Measurements from ENCODE around the gene SCMH1.

SCMH1 gene

DNA sequence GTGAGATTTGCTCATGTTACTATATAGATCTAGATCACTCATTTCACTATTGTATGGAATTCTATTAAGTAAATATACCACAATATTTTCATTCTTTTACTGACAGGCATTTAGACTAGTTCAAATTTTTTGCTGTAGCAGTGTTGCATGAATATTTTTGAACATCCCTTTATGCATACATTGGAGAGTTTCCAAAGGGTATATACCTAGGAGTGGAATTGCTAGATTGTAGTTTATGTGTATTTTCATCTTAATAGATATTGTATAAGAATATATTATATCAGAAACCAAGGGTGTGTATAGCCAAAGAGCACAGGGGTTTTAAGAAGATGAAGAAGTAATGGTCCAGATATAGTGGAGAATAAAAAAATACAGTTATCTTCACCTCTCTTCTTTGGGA lies 6.2 kb downstream of the SCMH1 start:
- no peak overlapping the region for H3K9ac ChIP-seq (ENCODE audit: low read length)
- H3K27ac ChIP-seq (ENCODE audit: low read depth, low read length) = no peak overlapping the region
- peaks cover 13% of the 10 kb centered on the region for H3F3A ChIP-seq (ENCODE audit: insufficient read depth)
- H4K20me1 ChIP-seq (ENCODE audit: low read depth, low read length) = no peaks in the 10 kb centered on the region
- no peaks in the 10 kb centered on the region; the same call in 1 of the 2 replicates for H3K36me3 ChIP-seq (ENCODE audit: low read length)
- H2AFZ ChIP-seq (ENCODE audit: low read depth, low read length, severe bottlenecking) = no peak overlapping the region
- peaks cover 100% of the 10 kb centered on the region for H3K79me2 ChIP-seq (ENCODE audit: insufficient read depth, low read length)
- H3K9me3 ChIP-seq (ENCODE audit: insufficient read depth, low read length) = no peaks in the 10 kb centered on the region
- TF ChIP-seq, protein P1, sequence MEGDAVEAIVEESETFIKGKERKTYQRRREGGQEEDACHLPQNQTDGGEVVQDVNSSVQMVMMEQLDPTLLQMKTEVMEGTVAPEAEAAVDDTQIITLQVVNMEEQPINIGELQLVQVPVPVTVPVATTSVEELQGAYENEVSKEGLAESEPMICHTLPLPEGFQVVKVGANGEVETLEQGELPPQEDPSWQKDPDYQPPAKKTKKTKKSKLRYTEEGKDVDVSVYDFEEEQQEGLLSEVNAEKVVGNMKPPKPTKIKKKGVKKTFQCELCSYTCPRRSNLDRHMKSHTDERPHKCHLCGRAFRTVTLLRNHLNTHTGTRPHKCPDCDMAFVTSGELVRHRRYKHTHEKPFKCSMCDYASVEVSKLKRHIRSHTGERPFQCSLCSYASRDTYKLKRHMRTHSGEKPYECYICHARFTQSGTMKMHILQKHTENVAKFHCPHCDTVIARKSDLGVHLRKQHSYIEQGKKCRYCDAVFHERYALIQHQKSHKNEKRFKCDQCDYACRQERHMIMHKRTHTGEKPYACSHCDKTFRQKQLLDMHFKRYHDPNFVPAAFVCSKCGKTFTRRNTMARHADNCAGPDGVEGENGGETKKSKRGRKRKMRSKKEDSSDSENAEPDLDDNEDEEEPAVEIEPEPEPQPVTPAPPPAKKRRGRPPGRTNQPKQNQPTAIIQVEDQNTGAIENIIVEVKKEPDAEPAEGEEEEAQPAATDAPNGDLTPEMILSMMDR (IDR thresholded peaks at IDR 0.05; ENCODE audit: insufficient read depth, low read length, poor library complexity, severe bottlenecking) = no peak
- TF ChIP-seq EZH2phosphoT487 (conservative IDR thresholded peaks at IDR 0.05; ENCODE audit: low read length) = no peak
- H3K4me2 ChIP-seq (ENCODE audit: low read depth, low read length, poor library complexity, severe bottlenecking) = no peak overlapping the region
- H3K27me3 ChIP-seq (ENCODE audit: low read length) = no peaks in the 10 kb centered on the region
- H3K9me2 ChIP-seq (replicated peaks; ENCODE audit: insufficient read depth, low read length) = no peaks in the 10 kb centered on the region
- H3K4me3 ChIP-seq (ENCODE audit: insufficient read depth, low read length, poor library complexity, severe bottlenecking) = no peak overlapping the region

- Histone ChIP-seq H4K20me1 (ENCODE audit: low read depth, low read length) (no peaks in the 10 kb centered on the region), H3K79me2 (ENCODE audit: insufficient read depth, low read length) (peaks cover 100% of the 10 kb centered on the region), H3K9me3 (ENCODE audit: insufficient read depth, low read length) (no peaks in the 10 kb centered on the region), H2AFZ (ENCODE audit: low read depth, low read length, severe bottlenecking) (no peak overlapping the region), H3K27me3 (ENCODE audit: low read length) (no peaks in the 10 kb centered on the region), H3K9ac (ENCODE audit: low read length) (no peak overlapping the region), H3K4me3 (ENCODE audit: insufficient read depth, low read length, poor library complexity, severe bottlenecking) (no peak overlapping the region), H3K36me3 (ENCODE audit: low read length) (peaks cover 2% of the 10 kb centered on the region; the same call in 1 of the 2 replicates), H3K4me2 (ENCODE audit: low read depth, low read length, poor library complexity, severe bottlenecking) (no peak overlapping the region), H3K27ac (ENCODE audit: low read depth, low read length) (no peak overlapping the region), H3K9me2 (replicated peaks; ENCODE audit: insufficient read depth, low read length) (no peaks in the 10 kb centered on the region), H3F3A (ENCODE audit: insufficient read depth) (0 out of 2 replicates have a peak, but pooled peaks cover 5% of the 10 kb centered on the region)
- TF ChIP-seq, protein P1 (IDR thresholded peaks at IDR 0.05; ENCODE audit: insufficient read depth, low read length, poor library complexity, severe bottlenecking) = no peak
- TF ChIP-seq EZH2phosphoT487 (conservative IDR thresholded peaks at IDR 0.05; ENCODE audit: low read length) = no peak
Measured at GRCh38 chr1:41233708-41234107, 8.4 kb downstream of the SCMH1 start.

- no peak for TF ChIP-seq EZH2phosphoT487 (conservative IDR thresholded peaks at IDR 0.05; ENCODE audit: low read length)
- TF ChIP-seq, protein P1 (IDR thresholded peaks at IDR 0.05; ENCODE audit: insufficient read depth, low read length, poor library complexity, severe bottlenecking) = no peak
- no peak overlapping the region for H3K4me3 ChIP-seq (ENCODE audit: insufficient read depth, low read length, poor library complexity, severe bottlenecking)
Measured at GRCh38 chr1:41232305-41232704, 9.8 kb downstream of the SCMH1 start.

More at GRCh38 chr1:41232305-41232704, 9.8 kb downstream of the SCMH1 start:
- no peaks in the 10 kb centered on the region for H3K27me3 ChIP-seq (ENCODE audit: low read length)
- peaks cover 2% of the 10 kb centered on the region; the same call in 1 of the 2 replicates for H3K36me3 ChIP-seq (ENCODE audit: low read length)
- peaks cover 100% of the 10 kb centered on the region for H3K79me2 ChIP-seq (ENCODE audit: insufficient read depth, low read length)
- no peak overlapping the region for H3K4me2 ChIP-seq (ENCODE audit: low read depth, low read length, poor library complexity, severe bottlenecking)
- 0 out of 2 replicates have a peak, but pooled peaks cover 5% of the 10 kb centered on the region for H3F3A ChIP-seq (ENCODE audit: insufficient read depth)
- no peaks in the 10 kb centered on the region for H3K9me2 ChIP-seq (replicated peaks; ENCODE audit: insufficient read depth, low read length)
- H2AFZ ChIP-seq (ENCODE audit: low read depth, low read length, severe bottlenecking) = no peak overlapping the region
- no peaks in the 10 kb centered on the region for H4K20me1 ChIP-seq (ENCODE audit: low read depth, low read length)
- no peak overlapping the region for H3K9ac ChIP-seq (ENCODE audit: low read length)
- no peak overlapping the region for H3K27ac ChIP-seq (ENCODE audit: low read depth, low read length)
- no peaks in the 10 kb centered on the region for H3K9me3 ChIP-seq (ENCODE audit: insufficient read depth, low read length)
